Thoracic aorta (tissue), 2 donors: ENCODE data around the gene TRIM8. TPM values are rescaled to one million over a fixed set of nuclear protein-coding genes. Genes with fewer than 3 reads are reported as not detected.
A peak's percentile ranks its signal among the peaks of the same experiment; 100 is the strongest.

Experiments used
- ATAC-seq: fragments of 150-250 bp; one replicate; pipeline ENCODE4 v1.8.0; 2017; ENCODE audit warnings: low read depth; ENCODE audit not compliant: insufficient number of reproducible peaks, low FRiP score
- DNase-seq: peaks from one replicate; pipeline ENCODE4 v3.0.0-alpha.2; 2020; ENCODE audit warnings: low spot score
- H3K27ac ChIP-seq, 2 donors: fragments of 200-600 bp; sonication (generic); 1 replicate in 1 of 2; 2 replicates in 1 of 2; pipeline ENCODE4 v1.5.1; 2016; ENCODE audit warnings: mild to moderate bottlenecking in 2 of 2, moderate library complexity in 2 of 2
- H3K27me3 ChIP-seq: fragments of 200-600 bp; sonication (generic); replicated peaks from 2 replicates; pipeline ENCODE4 v1.6.0; 2016; ENCODE audit warnings: mild to moderate bottlenecking; ENCODE audit not compliant: insufficient read depth
- H3K36me3 ChIP-seq: fragments of 200-600 bp; sonication (generic); one replicate; pipeline ENCODE4 v1.5.1; 2016
- H3K4me1 ChIP-seq, 2 donors: fragments of 200-600 bp; sonication (generic); 1 replicate in 1 of 2; 2 replicates in 1 of 2; pipeline versions ENCODE4 v1.5.1 to v1.6.0; 2016; ENCODE audit warnings: low read depth in 2 of 2, mild to moderate bottlenecking in 1 of 2; ENCODE audit not compliant: control insufficient read depth in 1 of 2
- H3K4me3 ChIP-seq: fragments of 200-600 bp; sonication (generic); 2 replicates; pipeline ENCODE4 v1.5.1; 2016; ENCODE audit warnings: mild to moderate bottlenecking
- H3K9me3 ChIP-seq: fragments of 200-600 bp; sonication (generic); 2 replicates; pipeline ENCODE4 v1.5.1; 2016
- CTCF ChIP-seq: fragments of 200-600 bp; sonication (generic); IDR thresholded peaks from one replicate; pipeline ENCODE4 v1.5.1; 2019; ENCODE audit warnings: antibody characterized with exemption
- total RNA-seq, 2 donors: library from RNA; depleted of rRNA; stranded (reverse); fragments of >200 nt; gene quantifications; one replicate each; pipeline versions ENCODE4 v1.1.0 to v1.2.3, GENCODE V29; 2016

TRIM8 gene
- total RNA-seq, 2 donors from 2014 or later: 154 to 192 TPM

GRCh38 chr10:102597131-102597991 lies 46.9 kb upstream of the TRIM8 start:
- peak overlapping the region; percentile 12 to 42 for H3K27ac ChIP-seq
- no peak for DNase-seq
- no peaks in the 10 kb centered on the region for H3K27me3 ChIP-seq
- no peaks in the 10 kb centered on the region for H3K9me3 ChIP-seq
- no peaks in the 10 kb centered on the region for H3K36me3 ChIP-seq
- no peak for TF ChIP-seq CTCF
- H3K4me3 ChIP-seq: no peak overlapping the region
- peaks cover 29 to 69% of the 10 kb centered on the region in 2 donors for H3K4me1 ChIP-seq
- no peak for ATAC-seq

GRCh38 chr10:102598243-102598642 lies 46.0 kb upstream of the TRIM8 start:
- H3K27me3 ChIP-seq: no peaks in the 10 kb centered on the region
- no peaks in the 10 kb centered on the region for H3K36me3 ChIP-seq
- no peak for DNase-seq
- TF ChIP-seq CTCF: no peak
- H3K9me3 ChIP-seq: no peaks in the 10 kb centered on the region
- no peak for ATAC-seq
- H3K27ac ChIP-seq: peak overlapping the region in 1 of 2 donors; percentile 11
- H3K4me3 ChIP-seq: no peak overlapping the region
- H3K4me1 ChIP-seq: peaks cover 34 to 78% of the 10 kb centered on the region in 2 donors

- Histone ChIP-seq H3K36me3 (no peaks in the 10 kb centered on the region), H3K4me3 (no peak overlapping the region), H3K4me1 (peaks cover 34 to 87% of the 10 kb centered on the region in 2 donors), H3K9me3 (no peaks in the 10 kb centered on the region), H3K27me3 (no peaks in the 10 kb centered on the region), H3K27ac (peak overlapping the region; percentile 45 to 48)
- DNase-seq (no peak), ATAC-seq (no peak)
- no peak for TF ChIP-seq CTCF
Measured at GRCh38 chr10:102599565-102600327, 44.5 kb upstream of the TRIM8 start.

- Histone ChIP-seq H3K36me3 (no peaks in the 10 kb centered on the region), H3K27me3 (no peaks in the 10 kb centered on the region), H3K9me3 (no peaks in the 10 kb centered on the region), H3K4me3 (no peak overlapping the region), H3K27ac (peak overlapping the region; percentile 48 to 82), H3K4me1 (peaks cover 25 to 76% of the 10 kb centered on the region in 2 donors)
- no peak for DNase-seq
- TF ChIP-seq CTCF: no peak
- no peak for ATAC-seq
Measured at GRCh38 chr10:102600816-102601215, 43.5 kb upstream of the TRIM8 start.

GRCh38 chr10:102601639-102602038 lies 42.6 kb upstream of the TRIM8 start:
- Histone ChIP-seq H3K4me1 (peaks cover 18 to 68% of the 10 kb centered on the region in 2 donors), H3K36me3 (no peaks in the 10 kb centered on the region), H3K9me3 (no peaks in the 10 kb centered on the region), H3K4me3 (no peak overlapping the region), H3K27me3 (no peaks in the 10 kb centered on the region), H3K27ac (peak overlapping the region; percentile 82)
- no peak for ATAC-seq
- no peak for DNase-seq
- TF ChIP-seq CTCF: no peak
